ENCODE measurements around the gene COL15A1. TPM values are rescaled to one million over a fixed set of nuclear protein-coding genes. Genes with fewer than 3 reads are reported as not detected.

The COL15A1 gene
- total RNA-seq, 1 experiment from 2014 or later, result not detected

- Histone ChIP-seq H3K27me3 (ENCODE audit: insufficient read depth, low read length) (no peaks in the 10 kb centered on the region), H2BK120ac (ENCODE audit: low read depth, low read length, poor library complexity, severe bottlenecking) (no peak overlapping the region), H3K79me1 (ENCODE audit: insufficient read depth, low read depth, low read length, poor library complexity, severe bottlenecking) (no peaks in the 10 kb centered on the region), H3K23ac (ENCODE audit: insufficient read length, low read depth, low read length) (no peak overlapping the region), H3T11ph (ENCODE audit: low read length) (no peak overlapping the region), H2BK5ac (ENCODE audit: insufficient read length, low read length) (no peak overlapping the region), H3K79me2 (ENCODE audit: insufficient read depth, low read length) (no peaks in the 10 kb centered on the region), H2AFZ (ENCODE audit: low read length) (no peak overlapping the region), H4K91ac (ENCODE audit: insufficient read length, low read depth, low read length) (no peak overlapping the region), H2BK12ac (ENCODE audit: insufficient read length, low read depth, low read length) (no peak overlapping the region), H3K4ac (ENCODE audit: low read depth, low read length) (no peak overlapping the region), H3K27ac (ENCODE audit: insufficient read length, low read depth, low read length) (no peak overlapping the region), H3K14ac (ENCODE audit: insufficient read depth, low read length) (no peak overlapping the region), H2BK15ac (ENCODE audit: low read depth, low read length) (no peak overlapping the region), H4K5ac (ENCODE audit: insufficient read length, low read depth, low read length) (no peak overlapping the region), H3K23me2 (ENCODE audit: insufficient read length, low read depth, low read length, poor library complexity, severe bottlenecking) (no peaks in the 10 kb centered on the region), H3K9me3 (ENCODE audit: control insufficient read depth, low read depth, low read length) (no peaks in the 10 kb centered on the region), H2AK5ac (ENCODE audit: insufficient read length, low read length) (no peak overlapping the region), H3K56ac (ENCODE audit: insufficient read length, low read depth, low read length) (no peak overlapping the region), H3K9ac (ENCODE audit: extremely low read depth, insufficient read length, low read length) (no peak overlapping the region), H3K4me2 (ENCODE audit: insufficient read depth, insufficient read length, low read length) (no peak overlapping the region), H4K8ac (replicated peaks; ENCODE audit: insufficient read length, low read depth, low read length) (no peak overlapping the region), H3K4me1 (ENCODE audit: insufficient read depth, low read length) (no peaks in the 10 kb centered on the region), H4K20me1 (ENCODE audit: control insufficient read depth, insufficient read depth, insufficient read length) (no peaks in the 10 kb centered on the region), H3K18ac (ENCODE audit: insufficient read length, low read depth, low read length) (no peak overlapping the region), H2BK20ac (ENCODE audit: low read depth, low read length, poor library complexity, severe bottlenecking) (no peak overlapping the region)
- no peak for TF ChIP-seq CTCF (conservative IDR thresholded peaks at IDR 0.05)
- no peaks in the 10 kb centered on the region for H3K9me3 Mint-ChIP-seq
- no peaks in the 10 kb centered on the region; a peak in 1 of 7 replicates for H3K36me3 Mint-ChIP-seq (ENCODE audit: insufficient read depth in 1 of 3, low read depth in 3 of 3)
- peaks cover 7% of the 10 kb centered on the region in 2 experiments; a peak in 2 of 4 replicates for H3K4me1 Mint-ChIP-seq
- no peak for DNase-seq
- H3K27me3 Mint-ChIP-seq (ENCODE audit: low read depth), result no peaks in the 10 kb centered on the region
- H3K27ac Mint-ChIP-seq, result no peak overlapping the region
- no peak overlapping the region for H3K4me3 Mint-ChIP-seq
- no CpG with 5 or more reads among the region's 3 CpGs for WGBS (ENCODE audit: extremely low coverage, insufficient read length, low lambda C conversion rate)
These were observed 131.2 kb downstream of the COL15A1 start for GRCh38 chr9:99074902-99075245.
